Sigmoid colon (tissue), 7 donors: Measurements from ENCODE around the gene CPA5. TPM values are rescaled to one million over a fixed set of nuclear protein-coding genes. Genes with fewer than 3 reads are reported as not detected.

ENCODE experiments used
- DNase-seq: peaks from one replicate; pipeline ENCODE4 v3.0.0-alpha.2; 2019
- H3K27ac ChIP-seq, 4 donors: fragments of 200-600 bp; sonication (generic); one replicate each; pipeline ENCODE4 v1.5.1; 2016 to 2019; ENCODE audit warnings: mild to moderate bottlenecking in 1 of 4
- H3K27me3 ChIP-seq, 3 donors: fragments of 200-600 bp; sonication (generic); one replicate each; pipeline ENCODE4 v1.5.1; 2019; ENCODE audit warnings: mild to moderate bottlenecking in 1 of 3
- H3K36me3 ChIP-seq, 4 donors: fragments of 200-600 bp; sonication (generic); one replicate each; pipeline ENCODE4 v1.5.1; 2016 to 2019
- H3K4me1 ChIP-seq, 4 donors: fragments of 200-600 bp; sonication (generic); one replicate each; pipeline ENCODE4 v1.5.1; 2017 to 2019
- H3K4me3 ChIP-seq, 4 donors: fragments of 200-600 bp; sonication (generic); one replicate each; pipeline ENCODE4 v1.5.1; 2017 to 2019; ENCODE audit warnings: mild to moderate bottlenecking in 2 of 4, moderate library complexity in 1 of 4
- H3K9me3 ChIP-seq, 4 donors: fragments of 200-600 bp in 3 of 4; sonication (generic) in 3 of 4; one replicate each; pipeline versions ENCODE4 v1.5.1 to v1.6.1; 2013 to 2019
- EP300 ChIP-seq, 4 donors: sonication (generic); formaldehyde crosslinking; IDR thresholded peaks; one replicate each; pipeline ENCODE4 v1.6.1; 2017; ENCODE audit warnings: antibody characterized with exemption in 4 of 4
- POLR2A ChIP-seq, 2 donors: fragments of 450-650 bp; IDR thresholded peaks; one replicate each; pipeline ENCODE4 v1.6.1; 2016; ENCODE audit warnings: antibody characterized with exemption in 2 of 2, mild to moderate bottlenecking in 2 of 2, moderate library complexity in 2 of 2
- POLR2AphosphoS5 ChIP-seq, 4 donors: sonication (generic); formaldehyde crosslinking; IDR thresholded peaks; one replicate each; pipeline ENCODE4 v1.6.1; 2017; ENCODE audit warnings: antibody characterized with exemption in 4 of 4
- whole genome bisulfite sequencing, 2 donors: extraction: QIAGEN DNeasy Blood & Tissue Kit; methylation state at CpG; one replicate each; pipeline ENCODE4 v1.1.7; 2013; 5-methylcytosine and 5-hydroxymethylcytosine counted together
- intact Hi-C: fragments of 100-400 bp; cut with DNase I; formaldehyde crosslinking; loops from one replicate; pipeline ENCODE4 v1.15.1; 2023
- polyA plus RNA-seq, 3 donors: library from polyadenylated mRNA; stranded (reverse); fragments of 200-250 nt; gene quantifications; one replicate each; pipeline ENCODE4 v1.2.3, GENCODE V29; 2013
- total RNA-seq, 4 donors: library from RNA; depleted of rRNA; stranded (reverse); fragments of >200 nt; gene quantifications; one replicate each; pipeline ENCODE4 v1.1.0, GENCODE V29; 2016
- TF ChIP-seq, protein P1 (sequence below), 4 experiments: fragments of 450-650 bp in 3 of 4; fragments of 200-600 bp in 1 of 4; IDR thresholded peaks; one replicate each; pipeline ENCODE4 v1.5.1; 2016 to 2019; ENCODE audit warnings: antibody characterized with exemption in 4 of 4, mild to moderate bottlenecking in 3 of 4, moderate library complexity in 2 of 4
- donor health status: healthy with polysubstance abuse.
- donor health status: Bipolar disorder and iron deficiency.
- donor health status: healthy.

CPA5 gene
- total and polyA plus RNA-seq, 7 donors = 1.1 TPM; not detected in 6

DNA sequence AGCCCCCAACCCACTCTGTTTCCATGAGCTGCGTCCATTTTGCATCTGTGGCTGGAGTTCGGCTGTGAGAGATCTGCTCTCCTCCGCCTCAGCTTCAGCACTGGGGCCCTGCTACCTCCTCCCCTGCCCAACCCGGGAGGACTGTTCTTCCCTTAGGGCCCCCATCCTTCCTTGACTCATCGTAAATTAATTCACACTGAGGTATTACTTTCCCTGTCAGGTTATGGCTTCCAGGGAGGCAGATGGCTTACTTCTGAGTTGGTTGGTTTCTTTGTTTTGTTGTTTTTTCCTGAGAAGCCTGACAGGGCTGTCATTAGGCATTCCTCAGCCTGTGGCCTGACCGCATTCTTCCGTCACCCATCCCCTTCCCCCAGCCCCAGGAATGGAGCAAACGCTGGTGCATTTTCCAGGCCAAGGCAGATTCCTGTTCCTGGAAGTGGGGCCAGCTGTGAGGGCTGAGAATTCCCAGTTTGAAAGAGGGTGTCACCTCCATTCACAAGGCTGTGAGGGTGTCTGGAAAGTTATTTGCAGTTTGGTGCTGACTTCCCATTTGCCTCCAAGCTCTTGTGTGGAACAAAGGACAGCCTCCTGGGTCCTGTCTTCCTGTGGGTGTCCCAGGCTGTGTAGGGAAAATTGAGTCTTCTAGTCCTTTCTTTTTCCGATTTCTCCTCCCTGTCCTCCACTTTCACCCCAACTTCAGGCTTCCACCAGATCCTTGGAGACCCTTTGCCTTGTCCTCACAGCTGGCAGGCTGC lies 11.7 kb downstream of the CPA5 start:
- peak; percentile 90 for DNase-seq
- Histone ChIP-seq H3K27ac (peak overlapping the region; percentile 70 to 80 (median 74)), H3K36me3 (no peaks in the 10 kb centered on the region), H3K9me3 (no peaks in the 10 kb centered on the region), H3K4me3 (no peak overlapping the region), H3K4me1 (peaks cover 0 to 32% (median 18%) of the 10 kb centered on the region in 4 donors), H3K27me3 (no peaks in the 10 kb centered on the region)
- WGBS, 2 donors = 64 to 71% methylated on average over 9 of the region's 9 CpGs
- TF ChIP-seq, protein P1, sequence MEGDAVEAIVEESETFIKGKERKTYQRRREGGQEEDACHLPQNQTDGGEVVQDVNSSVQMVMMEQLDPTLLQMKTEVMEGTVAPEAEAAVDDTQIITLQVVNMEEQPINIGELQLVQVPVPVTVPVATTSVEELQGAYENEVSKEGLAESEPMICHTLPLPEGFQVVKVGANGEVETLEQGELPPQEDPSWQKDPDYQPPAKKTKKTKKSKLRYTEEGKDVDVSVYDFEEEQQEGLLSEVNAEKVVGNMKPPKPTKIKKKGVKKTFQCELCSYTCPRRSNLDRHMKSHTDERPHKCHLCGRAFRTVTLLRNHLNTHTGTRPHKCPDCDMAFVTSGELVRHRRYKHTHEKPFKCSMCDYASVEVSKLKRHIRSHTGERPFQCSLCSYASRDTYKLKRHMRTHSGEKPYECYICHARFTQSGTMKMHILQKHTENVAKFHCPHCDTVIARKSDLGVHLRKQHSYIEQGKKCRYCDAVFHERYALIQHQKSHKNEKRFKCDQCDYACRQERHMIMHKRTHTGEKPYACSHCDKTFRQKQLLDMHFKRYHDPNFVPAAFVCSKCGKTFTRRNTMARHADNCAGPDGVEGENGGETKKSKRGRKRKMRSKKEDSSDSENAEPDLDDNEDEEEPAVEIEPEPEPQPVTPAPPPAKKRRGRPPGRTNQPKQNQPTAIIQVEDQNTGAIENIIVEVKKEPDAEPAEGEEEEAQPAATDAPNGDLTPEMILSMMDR (IDR thresholded peaks at IDR 0.05) = no peak
- peak in 3 of 4 donors; percentile 42 to 62 (median 58) for TF ChIP-seq POLR2AphosphoS5 (IDR thresholded peaks at IDR 0.05)
- intact Hi-C loops = no loop called here

DNA sequence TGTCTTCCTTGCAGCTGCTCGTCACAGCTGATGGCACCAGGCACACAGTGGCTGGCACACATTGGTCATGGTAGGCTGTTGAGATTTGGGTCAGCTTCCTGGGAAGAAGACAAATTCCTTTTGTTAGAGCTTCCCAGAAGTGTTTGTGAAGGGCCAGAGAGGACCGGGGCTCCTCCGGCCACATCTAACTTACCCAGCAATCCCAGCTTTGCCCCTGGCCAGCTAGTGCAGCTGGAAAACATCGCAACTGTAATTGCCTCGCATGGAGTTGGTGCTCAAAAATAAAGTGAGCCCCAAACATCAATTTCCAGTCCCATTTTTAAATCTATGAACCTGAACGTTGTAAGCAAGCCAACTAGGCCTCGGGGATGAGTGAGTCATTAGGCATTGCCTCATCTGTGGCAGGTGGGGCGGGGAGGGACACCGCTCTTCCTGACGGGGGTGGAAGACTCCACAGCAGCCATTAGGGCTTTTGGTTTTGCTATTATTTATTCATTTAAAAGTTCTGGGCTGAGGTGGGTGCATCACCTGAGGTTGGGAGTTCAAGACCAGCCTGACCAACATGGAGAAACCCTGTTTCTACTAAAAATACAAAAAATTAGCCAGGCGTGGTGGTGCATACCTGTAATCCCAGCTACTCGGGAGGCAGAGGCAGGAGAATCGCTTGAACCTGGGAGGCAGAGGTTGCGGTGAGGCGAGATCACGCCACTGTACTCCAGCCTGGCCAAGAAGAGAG lies 12.4 kb downstream of the CPA5 start:
- peak; percentile 91 for DNase-seq
- H3K9me3 ChIP-seq = no peaks in the 10 kb centered on the region
- no peaks in the 10 kb centered on the region for H3K36me3 ChIP-seq
- no peak overlapping the region for H3K4me3 ChIP-seq
- H3K27me3 ChIP-seq = no peaks in the 10 kb centered on the region
- WGBS, 2 donors = 79 to 82% methylated on average over 16 of the region's 16 CpGs
- intact Hi-C loops = no loop called here
- peaks cover 0 to 32% (median 18%) of the 10 kb centered on the region in 4 donors for H3K4me1 ChIP-seq
- TF ChIP-seq POLR2A (IDR thresholded peaks at IDR 0.05) (no peak), POLR2AphosphoS5 (IDR thresholded peaks at IDR 0.05) (peak; percentile 47 to 71 (median 58)), EP300 (IDR thresholded peaks at IDR 0.05) (no peak)
- TF ChIP-seq, protein P1 (IDR thresholded peaks at IDR 0.05) = no peak
- H3K27ac ChIP-seq = peak overlapping the region; percentile 70 to 80 (median 74)

DNA sequence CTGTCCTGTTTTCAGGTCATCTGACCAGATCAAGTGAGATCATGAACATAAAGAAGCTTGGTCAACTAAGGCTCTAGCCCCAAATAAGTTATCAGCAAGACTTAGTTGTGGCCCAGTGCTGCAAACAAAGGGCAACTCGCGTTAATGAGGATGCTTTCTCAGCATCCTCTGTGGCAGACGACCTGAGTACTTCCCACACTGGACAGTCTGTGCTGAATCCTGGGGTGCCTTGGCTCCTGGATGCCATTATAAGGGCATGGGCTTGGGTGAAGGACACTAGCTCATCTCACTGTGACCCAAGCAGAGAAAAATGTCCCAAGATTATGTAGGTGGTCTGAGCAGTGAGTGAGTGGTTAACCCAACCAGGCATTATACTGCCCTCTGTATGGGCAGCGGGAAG lies 13.9 kb downstream of the CPA5 start:
- no peaks in the 10 kb centered on the region for H3K36me3 ChIP-seq
- no peak overlapping the region for H3K27ac ChIP-seq
- WGBS, 2 donors = 94% methylated on average over 4 of the region's 4 CpGs
- no peaks in the 10 kb centered on the region for H3K9me3 ChIP-seq
- intact Hi-C loops = no loop called here
- H3K4me3 ChIP-seq = no peak overlapping the region
- peaks cover 0 to 22% (median 17%) of the 10 kb centered on the region in 4 donors for H3K4me1 ChIP-seq
- DNase-seq = peak; percentile 22
- TF ChIP-seq, protein P1 (IDR thresholded peaks at IDR 0.05) = no peak
- TF ChIP-seq POLR2A (IDR thresholded peaks at IDR 0.05) (no peak), POLR2AphosphoS5 (IDR thresholded peaks at IDR 0.05) (no peak), EP300 (IDR thresholded peaks at IDR 0.05) (no peak)
- H3K27me3 ChIP-seq = no peaks in the 10 kb centered on the region

DNA sequence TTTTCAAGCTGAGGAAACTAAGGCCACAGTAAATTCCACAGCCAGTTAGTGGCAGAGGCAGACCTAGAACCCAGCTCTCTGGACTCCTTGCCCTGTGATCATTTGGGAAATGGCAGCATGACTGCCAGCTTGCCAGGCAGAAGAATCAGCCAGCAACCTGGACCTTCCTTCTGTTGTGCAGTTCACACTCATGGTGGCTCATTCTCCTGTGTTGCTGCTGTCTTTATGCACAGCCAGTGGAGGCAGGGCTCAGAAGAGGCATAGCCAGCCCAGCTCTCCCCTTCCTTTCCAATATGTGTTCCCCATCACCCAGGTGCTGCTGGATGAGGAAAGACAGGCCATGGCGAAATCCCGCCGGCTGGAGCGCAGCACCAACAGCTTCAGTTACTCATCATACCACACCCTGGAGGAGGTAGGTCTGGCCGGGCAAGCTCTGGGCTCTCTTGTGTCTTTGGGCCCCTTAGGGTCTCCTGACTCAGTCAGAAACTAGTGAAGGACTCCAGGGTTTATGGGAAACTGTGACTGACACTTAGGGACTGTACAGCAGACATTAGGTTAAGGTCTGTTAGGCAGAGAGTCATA lies 14.8 kb downstream of the CPA5 start:
- WGBS, 2 donors = 93% methylated on average over 5 of the region's 5 CpGs
- Histone ChIP-seq H3K27ac (no peak overlapping the region), H3K36me3 (no peaks in the 10 kb centered on the region), H3K4me3 (no peak overlapping the region), H3K4me1 (peaks cover 0 to 22% (median 18%) of the 10 kb centered on the region in 4 donors), H3K27me3 (no peaks in the 10 kb centered on the region), H3K9me3 (no peaks in the 10 kb centered on the region)
- intact Hi-C loops = no loop called here
- no peak for TF ChIP-seq POLR2AphosphoS5 (IDR thresholded peaks at IDR 0.05)
- no peak for TF ChIP-seq EP300 (IDR thresholded peaks at IDR 0.05)
- TF ChIP-seq, protein P1 (IDR thresholded peaks at IDR 0.05) = no peak
- no peak for TF ChIP-seq POLR2A (IDR thresholded peaks at IDR 0.05)
- DNase-seq = peak; percentile 52
